DMS79 (cell line): ENCODE data around the gene TMEM37.

Source experiments
- DNase-seq: peaks from one replicate; lab custom pipeline; 2025; lab: John Stamatoyannopoulos, UW

Gene TMEM37

DNA sequence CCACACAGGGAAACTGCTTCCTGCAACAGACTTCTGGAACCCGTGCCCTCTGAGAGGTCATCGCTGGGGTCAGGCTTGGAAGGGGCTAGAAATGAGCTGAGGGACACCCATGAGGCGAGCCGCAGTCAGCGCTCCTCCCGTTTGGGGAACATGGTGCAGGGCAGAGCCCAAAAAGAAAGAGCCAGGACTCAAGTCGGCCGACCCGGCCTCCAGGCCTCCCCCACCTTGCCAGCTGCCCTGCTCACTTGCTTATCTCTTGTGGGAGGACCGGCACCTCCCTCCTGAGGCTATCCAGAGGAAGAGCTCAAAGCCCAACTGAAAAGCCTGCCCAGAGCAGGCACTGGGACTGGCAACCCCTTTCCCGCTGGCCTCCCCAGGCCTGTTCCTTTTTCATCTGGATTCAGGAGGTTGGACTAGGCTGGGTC, 49.1 kb downstream of the TMEM37 start:
- no peak for DNase-seq

- no peak for DNase-seq
Measured at GRCh38 chr2:119481501-119482455, 50.1 kb downstream of the TMEM37 start.

- DNase-seq, result no peak
Measured at GRCh38 chr2:119482481-119483394, 51.1 kb downstream of the TMEM37 start.

- DNase-seq, result no peak
Measured at GRCh38 chr2:119483395-119483753, 51.7 kb downstream of the TMEM37 start.

DNA sequence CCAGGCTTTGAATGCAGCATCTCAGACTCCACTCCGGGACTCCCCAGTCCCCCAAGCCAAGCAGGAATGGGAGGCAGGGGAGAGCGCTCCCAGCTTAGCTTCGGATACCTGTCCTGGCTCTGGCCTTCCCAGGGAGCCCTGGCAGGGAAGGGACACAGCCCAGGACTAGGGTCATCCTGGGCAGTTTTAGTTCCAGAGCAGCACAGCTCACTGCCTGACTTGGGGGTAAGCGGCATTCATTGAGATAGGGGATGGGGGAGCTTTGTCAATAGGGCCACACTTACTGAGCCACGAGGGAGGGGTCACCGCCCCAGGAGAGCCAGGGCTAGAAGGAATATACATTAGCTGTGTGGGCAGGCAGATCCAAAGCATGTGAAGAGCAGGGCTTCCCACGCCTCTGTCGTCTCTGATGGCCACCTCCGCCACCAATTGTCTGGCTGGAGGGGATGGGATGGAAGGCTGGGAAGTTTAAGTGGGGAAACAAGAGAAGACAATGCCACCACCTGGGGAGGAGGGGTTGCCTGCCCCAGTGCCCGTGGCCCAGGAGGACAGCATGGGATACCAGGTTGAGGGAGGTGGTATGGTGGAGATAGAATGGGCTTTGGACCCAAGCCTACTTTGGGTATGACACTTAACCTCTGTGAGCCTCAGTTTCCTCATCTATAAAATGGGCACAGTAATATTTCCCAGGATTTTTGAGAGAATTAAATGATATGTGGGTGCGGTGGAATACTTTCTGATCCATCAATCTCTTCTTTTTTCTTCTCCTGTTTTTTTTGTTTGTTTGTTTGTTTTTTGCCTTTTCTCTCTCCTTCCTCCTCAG, 52.5 kb downstream of the TMEM37 start:
- DNase-seq, result no peak

- DNase-seq, result no peak
Measured at GRCh38 chr2:119484834-119485233, 53.2 kb downstream of the TMEM37 start.

- DNase-seq, result no peak
Measured at GRCh38 chr2:119485336-119486110, 53.9 kb downstream of the TMEM37 start.

DNA sequence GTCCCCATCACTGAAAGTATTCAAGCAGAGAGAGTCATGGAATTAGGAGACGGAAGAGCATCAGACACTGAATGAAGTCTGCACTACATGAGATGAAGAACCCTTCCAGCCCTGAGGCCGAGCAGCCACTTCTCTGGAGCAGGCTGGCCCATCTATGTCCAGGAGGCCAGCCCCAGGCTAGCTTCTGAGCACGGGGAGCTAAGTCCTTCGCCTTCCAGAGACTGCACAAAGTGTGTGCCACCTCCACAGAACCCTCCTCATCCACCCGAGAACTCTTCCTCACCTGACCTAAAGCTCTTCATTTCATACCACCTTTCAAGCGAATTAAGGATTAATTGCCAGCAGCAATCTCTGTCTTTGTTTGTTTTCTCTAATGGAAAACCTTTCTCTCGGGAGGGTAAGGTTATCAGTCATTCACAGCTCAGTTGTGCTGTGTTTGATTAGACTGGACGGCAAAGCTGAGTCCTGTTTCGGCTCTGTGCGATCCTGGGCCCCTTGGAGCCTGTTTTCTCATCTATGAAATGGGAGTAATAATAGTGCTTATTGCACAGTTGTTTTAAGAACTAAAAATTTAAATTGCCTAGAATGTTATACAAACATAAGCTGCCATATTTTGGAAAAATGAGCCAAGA, 54.7 kb downstream of the TMEM37 start:
- DNase-seq, result no peak

GRCh38 chr2:119486886-119487285, 55.2 kb downstream of the TMEM37 start:
- DNase-seq, result no peak

GRCh38 chr2:119487434-119488244, 56.0 kb downstream of the TMEM37 start:
- no peak for DNase-seq
